NT2/D1 (cell line): Measurements from ENCODE around the gene KCND3.

Experiments used
- DNase-seq: peaks from one replicate; pipeline ENCODE4 v3.0.0-alpha.2; 2011; ENCODE audit warnings: low read depth, low spot score
- H3K27me3 ChIP-seq: 2 replicates; pipeline ENCODE4 v1.6.0; 2011; ENCODE audit warnings: mild to moderate bottlenecking; ENCODE audit not compliant: insufficient read length, insufficient read depth
- H3K36me3 ChIP-seq: 2 replicates; pipeline ENCODE4 v1.6.1; 2011; ENCODE audit warnings: mild to moderate bottlenecking, low read length, mixed read lengths; ENCODE audit not compliant: insufficient read depth, insufficient read length
- H3K4me1 ChIP-seq: 2 replicates; pipeline ENCODE4 v1.5.1; 2011; ENCODE audit not compliant: insufficient read depth, insufficient read length
- H3K4me3 ChIP-seq: 2 replicates; pipeline ENCODE4 v1.5.1; 2011; ENCODE audit warnings: low read depth; ENCODE audit not compliant: insufficient read length
- H3K9ac ChIP-seq: 2 replicates; pipeline ENCODE4 v1.6.0; 2011; ENCODE audit warnings: low read depth; ENCODE audit not compliant: insufficient read length
- H3K9me3 ChIP-seq: 2 replicates; pipeline ENCODE4 v1.5.1; 2011; ENCODE audit warnings: mild to moderate bottlenecking, low read length; ENCODE audit not compliant: insufficient read depth
- SUZ12 ChIP-seq: IDR thresholded peaks from 2 replicates; pipeline ENCODE4 v1.6.1; 2011; ENCODE audit not compliant: insufficient read length, insufficient read depth; ENCODE audit errors: extremely low read depth
- YY1 ChIP-seq: IDR thresholded peaks from 2 replicates; pipeline ENCODE4 v1.6.1; 2011; ENCODE audit not compliant: insufficient read length, insufficient read depth
- ZNF274 ChIP-seq: IDR thresholded peaks from 2 replicates; pipeline ENCODE4 v1.6.1; 2011; ENCODE audit warnings: mild to moderate bottlenecking, low read depth, low read length

The KCND3 gene

GRCh38 chr1:111720977-111721786 lies 268.3 kb downstream of the KCND3 start:
- no peak for DNase-seq
- Histone ChIP-seq H3K4me1 (peaks cover 25% of the 10 kb centered on the region), H3K4me3 (no peak overlapping the region), H3K27me3 (no peaks in the 10 kb centered on the region), H3K9ac (no peak overlapping the region), H3K9me3 (no peaks in the 10 kb centered on the region), H3K36me3 (no peaks in the 10 kb centered on the region)
- TF ChIP-seq SUZ12 (no peak), ZNF274 (no peak), YY1 (no peak)
